Neuronal stem cell (in vitro differentiated cells): ENCODE results near the gene TFRC. TPM values are rescaled to one million over a fixed set of nuclear protein-coding genes. Genes with fewer than 3 reads are reported as not detected.

Experiments
- DNase-seq: peaks from one replicate; pipeline ENCODE4 v3.0.0-alpha.2; 2013; ENCODE audit warnings: low spot score
- H2AFZ ChIP-seq: one replicate; pipeline ENCODE4 v1.6.1; 2013; ENCODE audit warnings: mild to moderate bottlenecking, low read length, inconsistent platforms
- H2AK5ac ChIP-seq: 2 replicates; pipeline ENCODE4 v1.6.1; 2013; ENCODE audit warnings: low read depth, mild to moderate bottlenecking, inconsistent platforms, low read length, moderate library complexity, mixed read lengths
- H2BK120ac ChIP-seq: 2 replicates; pipeline ENCODE4 v1.6.1; 2013; ENCODE audit warnings: low read depth, mild to moderate bottlenecking, inconsistent platforms, low read length, moderate library complexity, mixed read lengths
- H2BK12ac ChIP-seq: one replicate; pipeline ENCODE4 v1.6.1; 2013; ENCODE audit warnings: low read length, inconsistent platforms
- H2BK15ac ChIP-seq: 2 replicates; pipeline ENCODE4 v1.6.1; 2013; ENCODE audit warnings: mild to moderate bottlenecking, low read length, inconsistent platforms, mixed read lengths
- H2BK5ac ChIP-seq: one replicate; pipeline ENCODE4 v1.6.1; 2013; ENCODE audit warnings: inconsistent platforms, mild to moderate bottlenecking, low read length, moderate library complexity
- H3K14ac ChIP-seq: one replicate; pipeline ENCODE4 v1.6.1; 2013; ENCODE audit warnings: low read length, inconsistent platforms
- H3K18ac ChIP-seq: 2 replicates; pipeline ENCODE4 v1.6.1; 2013; ENCODE audit warnings: low read length, inconsistent platforms
- H3K23ac ChIP-seq: 2 replicates; pipeline ENCODE4 v1.6.1; 2013; ENCODE audit warnings: low read depth, mild to moderate bottlenecking, mixed read lengths, low read length, inconsistent platforms; ENCODE audit not compliant: poor library complexity
- H3K27ac ChIP-seq: replicated peaks from 3 replicates; pipeline ENCODE4 v1.5.1; 2013; ENCODE audit warnings: low read length, inconsistent platforms
- H3K27me3 ChIP-seq, 3 experiments: 2 replicates each; pipeline ENCODE4 v1.6.1; 2013; ENCODE audit warnings: low read length in 3 of 3, mild to moderate bottlenecking in 2 of 3, inconsistent platforms in 1 of 3, low read depth in 1 of 3, mixed read lengths in 1 of 3, moderate library complexity in 1 of 3; ENCODE audit not compliant: control insufficient read depth in 3 of 3, insufficient read depth in 3 of 3
- H3K36me3 ChIP-seq, 2 donors: replicated peaks in 1 of 2; 2 replicates each; pipeline ENCODE4 v1.6.1; 2013; ENCODE audit warnings: low read length in 2 of 2; ENCODE audit not compliant: control insufficient read depth in 2 of 2, insufficient read depth in 2 of 2
- H3K4ac ChIP-seq: 2 replicates; pipeline ENCODE4 v1.6.1; 2013; ENCODE audit warnings: inconsistent platforms, mild to moderate bottlenecking, low read length, moderate library complexity
- H3K4me1 ChIP-seq, 2 donors: 1 replicate in 1 of 2; 2 replicates in 1 of 2; pipeline ENCODE4 v1.6.1; 2013; ENCODE audit warnings: low read length in 2 of 2, low read depth in 1 of 2; ENCODE audit not compliant: control insufficient read depth in 2 of 2, insufficient read depth in 1 of 2
- H3K4me2 ChIP-seq: one replicate; pipeline ENCODE4 v1.6.1; 2013; ENCODE audit warnings: mild to moderate bottlenecking, low read length, inconsistent platforms; ENCODE audit not compliant: insufficient read depth, poor library complexity, severe bottlenecking
- H3K4me3 ChIP-seq, 2 donors: 2 replicates each; pipeline ENCODE4 v1.5.1; 2013; ENCODE audit warnings: low read length in 2 of 2, mild to moderate bottlenecking in 2 of 2, inconsistent platforms in 1 of 2, moderate library complexity in 1 of 2
- H3K79me1 ChIP-seq: one replicate; pipeline ENCODE4 v1.6.1; 2013; ENCODE audit warnings: low read depth, mild to moderate bottlenecking, inconsistent platforms, low read length, moderate library complexity
- H3K9ac ChIP-seq: one replicate; pipeline ENCODE4 v1.6.1; 2013; ENCODE audit warnings: mild to moderate bottlenecking, low read depth, low read length, inconsistent platforms; ENCODE audit not compliant: poor library complexity
- H3K9me3 ChIP-seq, 2 donors: replicated peaks in 1 of 2; 2 replicates each; pipeline versions ENCODE3 to v1.6.1; 2013; ENCODE audit warnings: low read length in 2 of 2, mild to moderate bottlenecking in 2 of 2, inconsistent platforms in 1 of 2, low read depth in 1 of 2, mixed read lengths in 1 of 2, moderate library complexity in 1 of 2; ENCODE audit not compliant: control insufficient read depth in 2 of 2, insufficient read depth in 1 of 2
- H4K8ac ChIP-seq: one replicate; pipeline ENCODE4 v1.6.1; 2013; ENCODE audit warnings: low read depth, mild to moderate bottlenecking, inconsistent platforms, low read length, moderate library complexity
- H4K91ac ChIP-seq: one replicate; pipeline ENCODE4 v1.6.1; 2013; ENCODE audit warnings: low read length, low read depth, mild to moderate bottlenecking, inconsistent platforms; ENCODE audit not compliant: poor library complexity
- WGBS, 2 donors: extraction: QIAGEN DNeasy Blood & Tissue Kit; methylation state at CpG; one replicate each; pipeline ENCODE4 v1.1.7; 2013; ENCODE audit warnings: missing lambda C conversion rate in 2 of 2, mixed read lengths in 1 of 2; ENCODE audit not compliant: insufficient read length in 2 of 2, insufficient replicate concordance in 1 of 2; ENCODE audit errors: extremely low coverage in 2 of 2; 5-methylcytosine and 5-hydroxymethylcytosine counted together
- polyA plus RNA-seq, 2 experiments: library from polyadenylated mRNA; stranded (reverse); fragments of 200-250 nt; gene quantifications; one replicate each; pipeline ENCODE4 v1.2.3, GENCODE V29; 2013

The TFRC gene
- polyA plus RNA-seq (2013, experiment 1 of 2): 33.8 TPM
- 33.9 TPM for polyA plus RNA-seq (2013, experiment 2 of 2)

GRCh38 chr3:196081834-196082618, at the start of gene TFRC:
TFRC (minus strand) TSS chr3:196082090; CDS start chr3:196077099, 4,991 bp downstream.
- Histone ChIP-seq H2BK12ac (no peak within 1 kb of the TSS), H3K4me2 (peak within 1 kb of the TSS; percentile 77)
- peak; percentile 96 for DNase-seq

GRCh38 chr3:196128172-196128843, 46.4 kb upstream of the TFRC start:
- Histone ChIP-seq H3K27me3 (peaks cover 0 to 6% (median 0%) of the 10 kb centered on the region in 3 experiments), H3K18ac (peak overlapping the region; percentile 66), H2BK12ac (no peak overlapping the region), H3K14ac (no peak overlapping the region), H3K36me3 (no peaks in the 10 kb centered on the region), H2BK15ac (no peak overlapping the region), H3K4me2 (no peak overlapping the region), H3K4me3 (no peak overlapping the region), H4K8ac (no peak overlapping the region), H2BK5ac (peak overlapping the region; percentile 20), H4K91ac (no peak overlapping the region), H3K27ac (no peak overlapping the region), H3K4me1 (no peaks in the 10 kb centered on the region), H3K79me1 (no peaks in the 10 kb centered on the region), H2AK5ac (peak overlapping the region; percentile 5), H3K4ac (no peak overlapping the region), H2BK120ac (no peak overlapping the region), H2AFZ (no peak overlapping the region), H3K23ac (peak overlapping the region; percentile 52), H3K9me3 (no peaks in the 10 kb centered on the region), H3K9ac (no peak overlapping the region)
- no CpG with 5 or more reads among the region's 21 CpGs for WGBS, 2 donors
- no peak for DNase-seq

More at GRCh38 chr3:196081834-196082618, at the start of gene TFRC:
- Histone ChIP-seq H2AFZ (peak within 1 kb of the TSS; percentile 84), H3K18ac (peak within 1 kb of the TSS; percentile 99), H2BK120ac (peak within 1 kb of the TSS; percentile 99), H3K36me3 (no peaks in the 10 kb centered on the region), H4K91ac (peak within 1 kb of the TSS; percentile 72), H3K79me1 (no peaks in the 10 kb centered on the region), H3K9ac (peak within 1 kb of the TSS; percentile 97), H3K4me3 (peak within 1 kb of the TSS; percentile 84 to 89), H3K27ac (peak within 1 kb of the TSS; percentile 86), H3K9me3 (no peaks in the 10 kb centered on the region), H4K8ac (peak within 1 kb of the TSS; percentile 30), H3K27me3 (no peaks in the 10 kb centered on the region), H3K14ac (peak within 1 kb of the TSS; percentile 90), H2AK5ac (no peak within 1 kb of the TSS), H2BK15ac (peak within 1 kb of the TSS; percentile 67), H3K23ac (peak within 1 kb of the TSS; percentile 99), H3K4ac (peak within 1 kb of the TSS; percentile 76), H2BK5ac (no peak within 1 kb of the TSS), H3K4me1 (peaks cover 3 to 4% of the 10 kb centered on the region in 2 donors)
- no CpG with 5 or more reads among the region's 67 CpGs for WGBS, 2 donors

DNA sequence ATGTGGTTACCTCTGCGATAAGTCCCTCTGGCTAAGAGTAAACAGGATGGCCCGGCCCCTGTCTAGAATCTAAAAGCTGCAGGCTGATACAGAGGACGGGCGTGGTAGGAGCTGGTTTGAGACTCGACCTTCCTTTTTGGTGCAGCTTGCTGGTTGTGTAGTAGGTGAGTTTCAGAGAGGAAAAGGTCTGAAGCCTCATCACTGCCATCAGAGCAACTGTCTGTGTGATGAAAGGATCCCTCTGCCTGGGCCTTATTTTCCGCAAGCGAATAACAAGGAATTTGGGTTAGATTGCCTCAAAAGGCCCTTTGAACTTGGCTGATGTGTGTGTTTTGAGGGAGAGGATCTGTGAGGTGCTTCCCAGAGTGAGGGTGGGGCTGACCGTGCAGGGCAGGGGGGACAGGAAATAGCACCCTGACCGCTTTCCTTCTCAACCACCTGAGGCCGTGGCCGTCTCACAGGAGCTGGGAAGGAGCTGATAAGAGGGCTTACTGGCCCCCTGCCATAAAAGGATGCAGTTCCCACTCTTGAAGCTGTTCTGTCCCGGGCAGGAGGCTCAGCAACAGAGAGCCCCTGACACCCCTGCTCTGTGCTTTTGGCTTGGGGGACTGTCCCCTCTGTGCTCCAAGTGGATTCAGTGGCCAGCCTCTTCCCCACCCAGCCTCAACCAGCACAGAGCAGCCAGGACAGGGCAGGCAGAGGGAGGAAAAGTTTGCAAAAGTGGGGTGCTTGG, 45.6 kb upstream of the TFRC start:
- Histone ChIP-seq H3K23ac (peak overlapping the region; percentile 52), H3K36me3 (no peaks in the 10 kb centered on the region), H3K27ac (no peak overlapping the region), H3K4me2 (no peak overlapping the region), H2AFZ (no peak overlapping the region), H2BK120ac (no peak overlapping the region), H3K9me3 (no peaks in the 10 kb centered on the region), H3K79me1 (no peaks in the 10 kb centered on the region), H3K14ac (no peak overlapping the region), H2BK12ac (peak overlapping the region; percentile 49), H3K27me3 (peaks cover 0 to 6% (median 0%) of the 10 kb centered on the region in 3 experiments), H3K9ac (no peak overlapping the region), H3K18ac (peak overlapping the region; percentile 66), H3K4me3 (no peak overlapping the region), H3K4ac (peak overlapping the region; percentile 40), H4K91ac (no peak overlapping the region), H2AK5ac (peak overlapping the region; percentile 5), H4K8ac (no peak overlapping the region), H2BK15ac (peak overlapping the region; percentile 65), H3K4me1 (peaks cover 0 to 6% of the 10 kb centered on the region in 2 donors), H2BK5ac (peak overlapping the region; percentile 20)
- no CpG with 5 or more reads among the region's 12 CpGs for WGBS, 2 donors
- DNase-seq: no peak
